Measurements from ENCODE around the gene ANAPC10. TPM values are rescaled to one million over a fixed set of nuclear protein-coding genes. Genes with fewer than 3 reads are reported as not detected.

Gene ANAPC10
- total and polyA plus RNA-seq, 2 experiments from 2014 or later, result 34.4 to 59.2 TPM

GRCh38 chr4:144985531-144985930, 112.5 kb downstream of the ANAPC10 start (continued):
- TF ChIP-seq ETS1 (IDR thresholded peaks at IDR 0.05) (no peak), ZNF114 (CRISPR knock-in tag; IDR thresholded peaks at IDR 0.05) (no peak), CTCF (conservative IDR thresholded peaks at IDR 0.05; ENCODE audit: low read depth in 2 of 2) (no peak), STAT1 (IDR thresholded peaks at IDR 0.05; ENCODE audit: unreplicated experiment) (no peak), EZH2phosphoT487 (IDR thresholded peaks at IDR 0.05; ENCODE audit: unreplicated experiment) (no peak), CREB1 (CRISPR knock-in tag; IDR thresholded peaks at IDR 0.05; ENCODE audit: low read depth) (no peak), POLR2AphosphoS5 (IDR thresholded peaks at IDR 0.05; ENCODE audit: low read depth) (no peak), EZH2 (IDR thresholded peaks at IDR 0.05; ENCODE audit: low read depth, unreplicated experiment) (no peak), NANOG (IDR thresholded peaks at IDR 0.05; ENCODE audit: borderline replicate concordance) (no peak), JUNB (IDR thresholded peaks at IDR 0.05; ENCODE audit: unreplicated experiment) (no peak)

- H3K36me3 ChIP-seq (ENCODE audit: insufficient read depth), result no peaks in the 10 kb centered on the region
- no peak overlapping the region for H3K4me3 ChIP-seq
- no peak overlapping the region for H3K4me2 ChIP-seq
- H4K20me1 ChIP-seq (replicated peaks; ENCODE audit: insufficient read depth), result no peaks in the 10 kb centered on the region; the same call in 1 of the 2 replicates
- Mint-ChIP-seq H3K27me3 (ENCODE audit: insufficient read depth, low read depth, poor library complexity) (no peaks in the 10 kb centered on the region), H3K4me3 (no peak overlapping the region), H3K9me3 (peaks cover 7% of the 10 kb centered on the region; the same call in 2 of the 3 replicates), H3K36me3 (ENCODE audit: low read depth) (peaks cover 12% of the 10 kb centered on the region; the same call in 2 of the 3 replicates), H3K27ac (peak overlapping the region; percentile 58), H3K4me1 (peaks cover 3% of the 10 kb centered on the region)
- no peak overlapping the region for H2AFZ ChIP-seq
- ATAC-seq, result no peak
- H3K4me1 ChIP-seq (ENCODE audit: insufficient read depth), result no peaks in the 10 kb centered on the region
- no peaks in the 10 kb centered on the region for H3K79me2 ChIP-seq (replicated peaks; ENCODE audit: insufficient read depth)
- H3K27ac ChIP-seq (ENCODE audit: low read depth), result no peak overlapping the region
- H3F3A ChIP-seq (replicated peaks; ENCODE audit: low read depth), result no peaks in the 10 kb centered on the region
- no peak for DNase-seq (ENCODE audit: low spot score)
- H3K27me3 ChIP-seq (ENCODE audit: insufficient read depth), result no peaks in the 10 kb centered on the region
- no peaks in the 10 kb centered on the region for H3K9me2 ChIP-seq (ENCODE audit: insufficient read depth)
- TF ChIP-seq REST (IDR thresholded peaks at IDR 0.05; ENCODE audit: unreplicated experiment), result no peak
- no peak for TF ChIP-seq NANOG (IDR thresholded peaks at IDR 0.05; ENCODE audit: borderline replicate concordance)
- no peak for TF ChIP-seq JUNB (IDR thresholded peaks at IDR 0.05; ENCODE audit: unreplicated experiment)
- no peak for TF ChIP-seq ZNF114 (CRISPR knock-in tag; IDR thresholded peaks at IDR 0.05)
- no peak for TF ChIP-seq POLR2AphosphoS5 (IDR thresholded peaks at IDR 0.05; ENCODE audit: low read depth)
- no peak for TF ChIP-seq ZNF462 (CRISPR knock-in tag; IDR thresholded peaks at IDR 0.05)
- no peak for TF ChIP-seq ZNF331 (CRISPR knock-in tag; IDR thresholded peaks at IDR 0.05; ENCODE audit: low read depth)
Observed at GRCh38 chr4:144985014-144985413, 113.0 kb downstream of the ANAPC10 start.

All from GM23338 (cell line).